Gastroesophageal sphincter (tissue), 4 donors: ENCODE measurements around the gene NKD1. TPM values are rescaled to one million over a fixed set of nuclear protein-coding genes. Genes with fewer than 3 reads are reported as not detected.

Source experiments
- ATAC-seq: fragments of 150-250 bp; one replicate; pipeline ENCODE4 v1.9.1; 2016; ENCODE audit warnings: mild to moderate bottlenecking, moderate library complexity
- H3K27ac ChIP-seq, 4 donors: fragments of 200-600 bp; sonication (generic) in 3 of 4; 1 replicate in 3 of 4; 2 replicates in 1 of 4; pipeline ENCODE4 v1.5.1; 2016 to 2019
- H3K27me3 ChIP-seq: fragments of 200-600 bp; sonication (generic); one replicate; pipeline ENCODE4 v1.5.1; 2019
- H3K36me3 ChIP-seq, 2 donors: fragments of 200-600 bp; sonication (generic); one replicate each; pipeline ENCODE4 v1.5.1; 2019; ENCODE audit warnings: control low read depth in 1 of 2
- H3K4me1 ChIP-seq, 3 donors: fragments of 200-600 bp; sonication (generic); 1 replicate in 2 of 3; 2 replicates in 1 of 3; pipeline ENCODE4 v1.5.1; 2016 to 2019; ENCODE audit warnings: control low read depth in 2 of 3
- H3K4me3 ChIP-seq, 2 donors: fragments of 200-600 bp; sonication (generic); one replicate each; pipeline ENCODE4 v1.5.1; 2019; ENCODE audit warnings: mild to moderate bottlenecking in 1 of 2, moderate library complexity in 1 of 2
- H3K9me3 ChIP-seq, 3 donors: fragments of 200-600 bp; sonication (generic); one replicate each; pipeline ENCODE4 v1.5.1; 2017 to 2019; ENCODE audit warnings: control low read depth in 2 of 3
- CTCF ChIP-seq, 4 experiments: fragments of 200-600 bp in 2 of 4; fragments of 450-650 bp in 2 of 4; sonication (generic) in 1 of 4; IDR thresholded peaks; one replicate each; pipeline ENCODE4 v1.5.1; 2017 to 2019; ENCODE audit warnings: antibody characterized with exemption in 4 of 4, mild to moderate bottlenecking in 2 of 4, moderate library complexity in 2 of 4
- EP300 ChIP-seq: sonication (generic); formaldehyde crosslinking; IDR thresholded peaks from one replicate; pipeline ENCODE4 v1.6.1; 2017; ENCODE audit warnings: antibody characterized with exemption, mild to moderate bottlenecking
- POLR2A ChIP-seq, 2 donors: fragments of 450-650 bp; IDR thresholded peaks; one replicate each; pipeline ENCODE4 v1.6.1; 2017; ENCODE audit warnings: antibody characterized with exemption in 2 of 2, mild to moderate bottlenecking in 2 of 2, moderate library complexity in 1 of 2
- POLR2AphosphoS5 ChIP-seq: sonication (generic); formaldehyde crosslinking; IDR thresholded peaks from one replicate; pipeline ENCODE4 v1.6.1; 2017; ENCODE audit warnings: antibody characterized with exemption
- WGBS, 2 donors: methylation state at CpG; one replicate each; pipeline ENCODE4 v1.1.5; 2018; ENCODE audit warnings: low coverage in 1 of 2; 5-methylcytosine and 5-hydroxymethylcytosine counted together
- total RNA-seq, 4 donors: library from RNA; depleted of rRNA; stranded (reverse); fragments of >200 nt; gene quantifications; one replicate each; pipeline ENCODE4 v1.1.0, GENCODE V29; 2016

Gene NKD1
- total RNA-seq, 4 donors from 2014 or later, result 27.7 to 69.2 (median 48.7) TPM

GRCh38 chr16:50573947-50574744, 25.9 kb downstream of the NKD1 start:
- 29 to 71% methylated on average over 1 to 3 of the region's 14 CpGs for WGBS, 2 donors
- Histone ChIP-seq H3K36me3 (peaks cover 0 to 23% of the 10 kb centered on the region in 2 donors), H3K9me3 (no peaks in the 10 kb centered on the region), H3K27ac (peak overlapping the region; percentile 82 to 90 (median 86)), H3K27me3 (no peaks in the 10 kb centered on the region), H3K4me3 (no peak overlapping the region), H3K4me1 (peaks cover 7 to 65% (median 24%) of the 10 kb centered on the region in 3 donors)
- peak; percentile 59 for TF ChIP-seq POLR2AphosphoS5
- TF ChIP-seq POLR2A (IDR thresholded peaks at IDR 0.05), result no peak
- no peak for TF ChIP-seq EP300
- peak in 1 of 4 experiments; percentile 20 for TF ChIP-seq CTCF (IDR thresholded peaks at IDR 0.05)
- ATAC-seq, result peak; percentile 60

GRCh38 chr16:50574745-50575136, 26.5 kb downstream of the NKD1 start:
- Histone ChIP-seq H3K9me3 (no peaks in the 10 kb centered on the region), H3K4me3 (no peak overlapping the region), H3K4me1 (peaks cover 7 to 61% (median 24%) of the 10 kb centered on the region in 3 donors), H3K36me3 (peaks cover 0 to 25% of the 10 kb centered on the region in 2 donors), H3K27me3 (no peaks in the 10 kb centered on the region), H3K27ac (peak overlapping the region; percentile 82 to 90 (median 86))
- ATAC-seq, result no peak
- TF ChIP-seq CTCF (IDR thresholded peaks at IDR 0.05) (no peak), EP300 (no peak), POLR2AphosphoS5 (no peak), POLR2A (IDR thresholded peaks at IDR 0.05) (no peak)

GRCh38 chr16:50575743-50576142, 27.5 kb downstream of the NKD1 start:
- H3K9me3 ChIP-seq, result no peaks in the 10 kb centered on the region
- ATAC-seq, result no peak
- TF ChIP-seq POLR2A (IDR thresholded peaks at IDR 0.05), result no peak
- no peak for TF ChIP-seq POLR2AphosphoS5
- TF ChIP-seq CTCF (IDR thresholded peaks at IDR 0.05), result no peak
- no peak for TF ChIP-seq EP300
- H3K4me1 ChIP-seq, result peaks cover 10 to 63% (median 27%) of the 10 kb centered on the region in 3 donors
- H3K36me3 ChIP-seq, result peaks cover 0 to 22% of the 10 kb centered on the region in 2 donors
- H3K27ac ChIP-seq, result peak overlapping the region in 3 of 4 donors; percentile 84 to 90 (median 87)
- H3K27me3 ChIP-seq, result no peaks in the 10 kb centered on the region
- WGBS, 2 donors, result 90% methylated on average over 2 of the region's 2 CpGs; no CpG with 5 or more reads in 1 of the 2 donors
- no peak overlapping the region for H3K4me3 ChIP-seq

GRCh38 chr16:50576403-50577113, 28.4 kb downstream of the NKD1 start:
- no peak overlapping the region for H3K4me3 ChIP-seq
- WGBS, 2 donors, result 88% methylated on average over 3 of the region's 3 CpGs; no CpG with 5 or more reads in 1 of the 2 donors
- H3K27ac ChIP-seq, result peak overlapping the region in 2 of 4 donors; percentile 84 to 90
- no peak for ATAC-seq
- peaks cover 0 to 16% of the 10 kb centered on the region in 2 donors for H3K36me3 ChIP-seq
- no peaks in the 10 kb centered on the region for H3K27me3 ChIP-seq
- H3K9me3 ChIP-seq, result no peaks in the 10 kb centered on the region
- TF ChIP-seq POLR2AphosphoS5 (no peak), CTCF (IDR thresholded peaks at IDR 0.05) (no peak), POLR2A (IDR thresholded peaks at IDR 0.05) (no peak), EP300 (no peak)
- H3K4me1 ChIP-seq, result peaks cover 13 to 66% (median 35%) of the 10 kb centered on the region in 3 donors
